ENCODE data around the gene FBXO42. TPM values are rescaled to one million over a fixed set of nuclear protein-coding genes. Genes with fewer than 3 reads are reported as not detected.

FBXO42 gene
- total and polyA plus RNA-seq, 2 donors (not counting 3 experiments of a cell fraction or from before 2014, with no cell fraction given) = 16.3 to 20.4 TPM

DNA sequence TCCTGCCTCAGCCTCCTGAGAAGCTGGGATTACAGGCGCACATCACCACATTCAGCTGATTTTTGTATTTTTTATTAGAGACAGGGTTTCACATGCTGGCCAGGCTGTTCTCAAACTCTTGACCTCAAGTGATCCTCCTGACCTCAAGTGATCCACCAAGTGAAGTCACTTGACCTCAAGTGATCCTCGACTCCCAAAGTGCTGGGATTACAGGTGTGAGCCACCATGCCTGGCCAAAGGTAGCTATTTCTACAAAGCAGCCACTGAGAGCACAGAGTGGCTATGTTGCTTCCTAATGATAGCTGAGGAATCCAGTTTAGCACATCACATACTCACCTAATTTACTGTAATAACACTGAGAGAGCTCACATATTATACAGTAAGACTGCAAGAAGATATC, 70.5 kb downstream of the FBXO42 start:
- dilution Hi-C loops (cut with MboI; ENCODE audit: extremely low pct_ligation_motif_present, low sequenced_read_pairs) = no loop called here
- POLR2A ChIA-PET = no interaction called here
- no TSS peak for BruUV-seq (replicated peaks)

DNA sequence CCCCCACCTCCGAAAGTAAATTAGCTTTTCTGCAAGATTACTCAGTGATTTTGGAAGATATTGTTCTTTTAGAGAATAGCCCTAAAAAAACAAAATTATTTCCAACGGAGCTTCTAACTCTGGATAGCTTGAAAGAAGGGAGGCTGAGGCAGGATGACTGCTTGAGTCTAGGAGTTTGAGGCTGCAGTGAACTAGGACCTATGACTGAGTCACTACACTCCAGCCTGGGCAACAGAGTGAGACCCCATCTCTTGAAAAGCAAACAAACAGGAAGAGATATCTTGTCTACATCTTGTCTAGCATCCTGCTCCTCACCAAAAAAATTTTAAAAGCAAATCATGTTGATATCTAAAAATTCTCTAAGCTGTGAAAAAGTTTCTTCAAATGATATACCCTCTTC, 73.1 kb downstream of the FBXO42 start:
- H3K4me2 ChIP-seq (ENCODE audit: insufficient read depth, low read length) = no peak overlapping the region
- no peaks in the 10 kb centered on the region for H3K9me1 ChIP-seq (replicated peaks; ENCODE audit: control insufficient read depth, extremely low read depth, insufficient read depth, low read length)
- H2AFZ ChIP-seq (ENCODE audit: low read depth, low read length) = no peak overlapping the region
- H3K79me2 ChIP-seq (ENCODE audit: control insufficient read depth, insufficient read depth, low read length) = no peaks in the 10 kb centered on the region
- CTCF ChIA-PET = interaction anchor here (0.9 to 1.7 kb wide), 4 partner anchors 10 to 84 kb away, joined by 3 to 6 read pairs (median 4); no protein-coding TSS in a partner anchor
- dilution Hi-C loops (cut with MboI; ENCODE audit: extremely low pct_ligation_motif_present, low sequenced_read_pairs) (no loop called here), intact Hi-C loops (cut with micrococcal nuclease) (no loop called here)
- no peak overlapping the region for H3K9ac ChIP-seq (replicated peaks; ENCODE audit: extremely low read depth, insufficient read depth, low read length)
- H3K27ac ChIP-seq (ENCODE audit: insufficient read depth, low read depth, low read length) = no peak overlapping the region
- FAIRE-seq = no peak
- no peak overlapping the region for H3K4me3 ChIP-seq (replicated peaks in 1 of 3; ENCODE audit: insufficient read depth in 1 of 3, low read depth in 1 of 3, low read length in 3 of 3)
- H3K27me3 ChIP-seq (ENCODE audit: control insufficient read depth in 2 of 2, insufficient read depth in 2 of 2, low read length in 2 of 2) = no peaks in the 10 kb centered on the region
- BruUV-seq (replicated peaks) = no TSS peak
- H4K20me1 ChIP-seq (replicated peaks; ENCODE audit: control insufficient read depth, extremely low read depth, insufficient read depth, low read length) = no peaks in the 10 kb centered on the region
- POLR2A ChIA-PET = no interaction called here
- peaks cover 0 to 4% of the 10 kb centered on the region in 2 experiments for H3K36me3 ChIP-seq (ENCODE audit: control insufficient read depth in 2 of 2, extremely low read depth in 1 of 2, insufficient read depth in 2 of 2, low read length in 2 of 2)
- peaks cover 7% of the 10 kb centered on the region for H3K4me1 ChIP-seq (ENCODE audit: control insufficient read depth, extremely low read depth, insufficient read depth, low read length)
- DNase-seq (ENCODE audit: low read depth, low spot score) = peak; percentile 29
- TF ChIP-seq JUN (IDR thresholded peaks at IDR 0.05; ENCODE audit: borderline replicate concordance, insufficient read depth, insufficient read length, low read depth) (no peak), POLR2AphosphoS5 (IDR thresholded peaks at IDR 0.05; ENCODE audit: insufficient read depth, low read depth, low read length) (no peak), FOS (IDR thresholded peaks at IDR 0.05; ENCODE audit: borderline replicate concordance, insufficient read depth, low read length) (no peak), POLR2A (IDR thresholded peaks at IDR 0.05; ENCODE audit: low read depth, low read length) (no peak)
- H3K9me3 ChIP-seq (replicated peaks; ENCODE audit: control insufficient read depth, insufficient read depth, low read length) = no peaks in the 10 kb centered on the region

More for the DNA sequence above, 70.5 kb downstream of the FBXO42 start:
- H3K4me2 ChIP-seq (ENCODE audit: insufficient read depth, low read length) = no peak overlapping the region
- no peaks in the 10 kb centered on the region for H3K79me2 ChIP-seq (ENCODE audit: control insufficient read depth, insufficient read depth, low read length)
- H3K36me3 ChIP-seq (ENCODE audit: control insufficient read depth in 2 of 2, extremely low read depth in 1 of 2, insufficient read depth in 2 of 2, low read length in 2 of 2) = peaks cover 0 to 4% of the 10 kb centered on the region in 2 experiments
- no peak overlapping the region for H3K9ac ChIP-seq (replicated peaks; ENCODE audit: extremely low read depth, insufficient read depth, low read length)
- CTCF ChIA-PET = interaction anchor here (0.7 to 1.1 kb wide), 3 partner anchors 9 to 37 kb away, joined by 3 to 4 read pairs (median 4); no protein-coding TSS in a partner anchor
- FAIRE-seq = no peak
- DNase-seq (ENCODE audit: low read depth, low spot score) = no peak
- H3K9me3 ChIP-seq (replicated peaks; ENCODE audit: control insufficient read depth, insufficient read depth, low read length) = no peaks in the 10 kb centered on the region
- H2AFZ ChIP-seq (ENCODE audit: low read depth, low read length) = no peak overlapping the region
- no peak for TF ChIP-seq POLR2AphosphoS5 (IDR thresholded peaks at IDR 0.05; ENCODE audit: insufficient read depth, low read depth, low read length)
- no peak for TF ChIP-seq MYC (IDR thresholded peaks at IDR 0.05; ENCODE audit: low read depth, low read length)
- TF ChIP-seq, protein P1, sequence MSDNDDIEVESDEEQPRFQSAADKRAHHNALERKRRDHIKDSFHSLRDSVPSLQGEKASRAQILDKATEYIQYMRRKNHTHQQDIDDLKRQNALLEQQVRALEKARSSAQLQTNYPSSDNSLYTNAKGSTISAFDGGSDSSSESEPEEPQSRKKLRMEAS (IDR thresholded peaks at IDR 0.05; ENCODE audit: insufficient read depth, insufficient read length) = no peak
- H4K20me1 ChIP-seq (replicated peaks; ENCODE audit: control insufficient read depth, extremely low read depth, insufficient read depth, low read length) = no peaks in the 10 kb centered on the region
- H3K27ac ChIP-seq (ENCODE audit: insufficient read depth, low read depth, low read length) = no peak overlapping the region
- peaks cover 7% of the 10 kb centered on the region for H3K4me1 ChIP-seq (ENCODE audit: control insufficient read depth, extremely low read depth, insufficient read depth, low read length)
- no peaks in the 10 kb centered on the region for H3K9me1 ChIP-seq (replicated peaks; ENCODE audit: control insufficient read depth, extremely low read depth, insufficient read depth, low read length)
- no peak overlapping the region for H3K4me3 ChIP-seq (replicated peaks in 1 of 3; ENCODE audit: insufficient read depth in 1 of 3, low read depth in 1 of 3, low read length in 3 of 3)
- no peaks in the 10 kb centered on the region for H3K27me3 ChIP-seq (ENCODE audit: control insufficient read depth in 2 of 2, insufficient read depth in 2 of 2, low read length in 2 of 2)
- intact Hi-C loops (cut with micrococcal nuclease) = no loop called here

Measured in endothelial cell of umbilical vein (primary cell).